Stimulated activated CD8-positive, alpha-beta memory T cell treated with anti-CD3 and anti-CD28 coated beads, Interleukin-7, amount 100 ng/mL, for 4 hours (primary cell): ENCODE results near the gene DCST2.

Source experiments
- DNase-seq, 2 donors: peaks; one replicate each; pipeline ENCODE4 v3.0.0-alpha.2; 2020; ENCODE audit warnings: low read depth in 2 of 2

The DCST2 gene

GRCh38 chr1:155026588-155026987, 7.0 kb downstream of the DCST2 start:
- no peak for DNase-seq

DNA sequence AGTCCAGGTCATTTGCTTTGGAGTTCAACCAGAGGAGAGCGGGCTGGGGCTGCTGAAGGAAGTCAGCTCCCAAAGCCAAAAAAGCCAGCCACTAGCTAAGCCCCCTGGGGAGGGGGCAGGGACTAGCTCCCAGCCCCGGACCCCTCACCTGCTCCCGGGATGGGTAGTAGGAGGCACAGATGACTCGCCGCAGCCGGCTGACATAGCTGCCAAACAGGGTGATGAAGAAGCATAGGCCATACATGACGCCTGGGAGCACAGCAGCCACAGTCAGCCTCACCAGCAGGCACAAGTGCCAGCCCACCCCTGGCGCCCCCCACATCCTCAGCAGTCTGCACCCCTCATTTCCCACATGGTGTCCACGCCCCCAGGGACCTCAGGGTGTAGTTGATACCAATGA, 7.4 kb downstream of the DCST2 start:
- no peak for DNase-seq

DNA sequence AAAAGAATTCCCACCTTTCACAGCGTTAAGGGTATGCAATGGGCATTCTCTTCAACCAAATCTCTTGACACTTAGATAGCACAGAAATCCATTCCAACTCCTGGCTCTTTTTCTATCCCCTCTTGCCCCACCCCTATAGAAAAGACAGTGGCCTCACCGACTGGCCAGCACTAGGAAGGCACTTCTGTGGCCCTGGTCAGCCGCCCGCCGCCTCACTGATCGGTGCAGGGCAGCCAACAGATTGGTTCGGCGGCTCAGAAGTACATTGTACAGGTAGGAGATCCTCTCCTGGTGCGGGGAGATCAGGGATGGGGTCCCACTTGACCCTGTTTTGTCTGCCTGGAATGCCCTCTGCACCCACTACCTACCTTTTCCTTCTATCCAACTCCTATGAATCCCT, 9.3 kb downstream of the DCST2 start:
- DNase-seq = no peak

- DNase-seq = no peak
Observed at GRCh38 chr1:155023627-155024026, 10.0 kb downstream of the DCST2 start.

DNA sequence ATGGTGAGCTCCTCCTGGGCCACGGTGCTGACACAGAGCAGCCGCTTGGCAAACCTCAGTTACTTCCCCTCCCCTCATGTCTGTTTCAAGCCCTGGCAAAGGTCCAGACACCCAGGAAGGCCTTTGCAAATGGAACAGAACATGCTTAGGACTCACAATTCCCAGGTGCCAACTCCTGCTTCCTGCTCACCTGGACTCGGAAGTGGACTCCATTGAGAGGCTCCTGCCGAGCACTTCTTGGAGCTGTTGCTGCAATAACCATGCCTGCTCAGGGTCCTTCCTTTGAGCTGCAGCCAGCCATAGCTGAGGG, 10.7 kb downstream of the DCST2 start:
- no peak for DNase-seq

DNA sequence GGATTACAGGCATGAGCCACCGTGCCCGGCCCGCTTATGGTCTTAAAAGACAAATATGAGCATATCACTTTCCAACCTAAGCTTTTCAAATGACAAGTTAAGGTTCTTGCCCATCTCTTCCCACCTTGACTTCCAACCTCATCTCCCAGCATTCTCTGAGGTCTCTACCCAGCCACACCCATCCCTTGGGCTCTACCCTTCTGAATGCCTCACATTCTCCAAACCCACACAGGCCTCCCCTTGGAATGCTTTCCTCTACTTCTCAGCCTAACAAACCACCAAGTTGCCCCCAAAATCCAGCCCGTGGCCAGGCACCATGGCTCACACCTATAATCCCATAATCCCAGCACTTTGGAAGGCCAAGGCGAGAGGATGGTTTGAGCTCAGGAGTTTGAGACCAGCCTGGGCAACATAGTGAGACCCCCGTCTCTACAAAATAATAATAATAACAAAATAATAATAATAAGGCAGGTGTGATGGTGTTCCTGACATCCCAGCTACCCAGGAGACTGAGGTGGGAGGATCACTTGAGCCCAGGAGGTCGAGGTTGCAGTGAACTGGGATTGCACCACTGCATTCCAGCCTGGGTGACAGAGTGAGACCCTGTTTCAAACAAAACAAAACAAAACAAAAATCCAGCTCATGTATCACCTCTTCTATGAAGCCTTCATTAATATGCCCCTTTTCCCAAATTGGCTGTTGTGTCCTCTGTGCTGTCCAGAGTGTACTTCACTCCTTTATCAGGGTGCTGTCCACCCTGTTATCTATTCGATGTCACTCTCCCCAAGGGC, 11.2 kb downstream of the DCST2 start:
- DNase-seq = no peak

GRCh38 chr1:155019377-155020245, 14.0 kb downstream of the DCST2 start:
- no peak for DNase-seq

- DNase-seq = no peak
Observed at GRCh38 chr1:155018617-155019348, 14.8 kb downstream of the DCST2 start.

DNA sequence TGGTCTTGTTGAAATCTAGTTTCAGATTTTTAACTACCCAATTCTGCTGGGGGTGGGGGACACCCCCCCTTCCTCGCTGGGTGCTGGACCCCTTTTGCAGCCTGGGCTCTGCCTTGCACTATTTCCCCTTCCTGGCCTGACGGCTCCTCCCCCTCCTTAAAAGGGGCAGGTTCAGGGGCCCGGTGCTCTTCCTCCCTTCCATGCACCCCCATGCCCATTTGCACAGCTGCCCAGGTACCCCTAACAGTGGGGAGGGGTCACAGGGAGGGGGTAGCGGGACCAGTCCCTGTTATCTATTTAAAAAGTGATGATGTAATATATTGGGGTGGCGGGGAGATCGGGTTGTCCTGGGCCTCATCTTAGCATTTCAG, 15.7 kb downstream of the DCST2 start:
- no peak for DNase-seq

GRCh38 chr1:155017041-155017945, 16.3 kb downstream of the DCST2 start:
- DNase-seq = peak; percentile 84 to 90

- DNase-seq = no peak
Observed at GRCh38 chr1:155016231-155016831, 17.2 kb downstream of the DCST2 start.

- DNase-seq = no peak
Observed at GRCh38 chr1:155015527-155016230, 17.9 kb downstream of the DCST2 start.

- DNase-seq = no peak
Observed at GRCh38 chr1:155014709-155015508, 18.7 kb downstream of the DCST2 start.

- no peak for DNase-seq
Observed at GRCh38 chr1:155013632-155014031, 19.9 kb downstream of the DCST2 start.

DNA sequence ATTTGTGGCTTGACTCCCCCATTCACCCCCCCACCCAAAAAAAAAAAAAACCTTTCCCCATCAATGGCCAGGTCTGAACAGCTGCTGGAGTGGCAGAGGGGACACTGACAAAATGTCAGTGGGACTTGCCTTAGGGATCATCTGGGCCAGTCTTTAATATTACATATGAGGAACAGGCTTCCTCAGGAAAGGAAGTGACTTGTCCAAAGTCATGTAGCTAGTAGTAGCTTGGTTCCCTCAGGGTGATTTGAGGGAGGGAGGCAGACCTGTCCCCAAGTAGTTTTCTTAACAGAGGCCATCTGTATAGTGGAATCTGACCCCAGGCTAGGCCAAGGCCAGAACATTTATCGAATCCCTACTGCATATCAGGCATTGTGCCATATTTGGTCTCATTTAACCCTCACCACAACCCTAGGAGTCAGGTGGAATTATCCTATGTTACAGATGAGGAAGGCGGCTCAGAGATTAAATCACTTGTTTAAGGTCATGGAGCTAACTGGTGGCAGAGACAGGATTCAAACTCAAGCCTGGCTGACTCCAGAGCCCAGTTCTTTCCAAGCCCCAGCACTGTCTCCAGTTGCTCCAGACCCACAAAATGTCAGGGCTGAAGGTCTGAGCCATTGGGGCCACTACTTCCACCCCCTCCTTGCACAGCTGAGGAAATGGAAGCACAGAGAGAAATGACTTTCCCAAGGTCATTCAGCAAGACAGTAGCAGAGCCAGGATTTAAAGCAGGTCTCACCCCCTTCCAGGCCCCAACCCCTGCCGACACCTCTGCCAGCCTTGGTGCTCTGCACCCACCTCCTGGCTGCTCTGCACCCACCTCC, 20.6 kb downstream of the DCST2 start:
- DNase-seq = no peak

DNA sequence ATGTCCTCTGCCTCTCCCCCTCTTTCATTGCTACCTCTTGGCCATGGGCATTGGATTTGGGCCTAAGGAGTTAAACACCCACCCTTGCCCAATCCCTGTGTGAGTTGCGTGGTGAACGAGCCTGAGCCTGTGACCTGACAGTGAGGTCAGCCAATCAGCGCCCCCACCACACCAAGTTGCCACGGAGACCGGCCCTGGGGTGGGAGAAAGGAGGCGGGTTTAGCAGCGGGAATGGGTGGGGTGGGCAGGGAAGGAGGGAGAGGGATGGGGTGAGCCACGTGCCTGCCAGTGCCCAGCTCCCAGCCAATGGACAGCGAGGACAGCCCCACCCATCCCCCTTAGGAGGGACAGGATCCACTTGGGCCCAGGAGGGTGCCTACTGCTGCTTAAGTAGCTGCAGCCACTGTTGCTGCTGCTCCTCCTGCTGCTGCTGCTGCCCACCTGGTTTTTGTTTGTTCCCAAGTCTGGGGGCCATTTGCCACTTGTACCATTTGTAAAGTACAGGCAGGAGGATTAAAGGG, 21.5 kb downstream of the DCST2 start:
- no peak for DNase-seq

GRCh38 chr1:155011437-155012025, 22.1 kb downstream of the DCST2 start:
- DNase-seq = no peak

GRCh38 chr1:155011004-155011416, 22.6 kb downstream of the DCST2 start:
- DNase-seq = no peak
